HepG2 (cell line): ENCODE measurements around the gene TEKTIP1. TPM values are rescaled to one million over a fixed set of nuclear protein-coding genes. Genes with fewer than 3 reads are reported as not detected.
A peak's percentile ranks its signal among the peaks of the same experiment; 100 is the strongest.

Experiments
- EP300 ChIP-seq, 3 experiments: sonication (generic) in 1 of 3; formaldehyde crosslinking in 1 of 3; IDR thresholded peaks; 2 replicates each; pipeline versions ENCODE4 v1.5.1 to v1.6.1; 2011 to 2020; ENCODE audit warnings: low read depth in 2 of 3, low read length in 2 of 3, borderline replicate concordance in 1 of 3, improper control_type of control experiment in 1 of 3, mild to moderate bottlenecking in 1 of 3, missing genetic modification reagents in 1 of 3, moderate library complexity in 1 of 3
- ERF ChIP-seq: IDR thresholded peaks from 2 replicates; pipeline ENCODE4 v1.6.1; 2018; ENCODE audit warnings: missing biosample characterization, missing genetic modification reagents
- FOXA1 ChIP-seq, 2 experiments: fragments of 450-650 bp in 1 of 2; sonication (generic) in 1 of 2; formaldehyde crosslinking in 1 of 2; IDR thresholded peaks; 2 replicates each; pipeline versions ENCODE4 v1.4.0 to v1.6.1; 2016 to 2020; ENCODE audit warnings: missing genetic modification reagents in 1 of 2
- FOXO1 ChIP-seq: sonication (generic); formaldehyde crosslinking; IDR thresholded peaks from 2 replicates; pipeline ENCODE4 v1.4.0; 2020; ENCODE audit warnings: missing genetic modification reagents
- HDAC6 ChIP-seq: fragments of 200-600 bp; sonication (generic); IDR thresholded peaks from 2 replicates; pipeline ENCODE4 v1.7.0; 2017; ENCODE audit warnings: mild to moderate bottlenecking, antibody characterized with exemption, low read length, low read depth
- HNRNPK ChIP-seq: fragments of 200-400 bp; formaldehyde crosslinking; IDR thresholded peaks from 2 replicates; pipeline ENCODE4 v1.6.1; 2018; ENCODE audit warnings: low read length, low read depth, moderate library complexity, mild to moderate bottlenecking; ENCODE audit not compliant: poor library complexity, severe bottlenecking
- MAX ChIP-seq: IDR thresholded peaks from 2 replicates; pipeline ENCODE4 v1.6.1; 2012; ENCODE audit warnings: inconsistent platforms
- PRMT3 ChIP-seq: sonication (generic); formaldehyde crosslinking; IDR thresholded peaks from 2 replicates; pipeline ENCODE4 v1.8.1; 2022; ENCODE audit warnings: low read depth, mild to moderate bottlenecking, moderate library complexity, missing genetic modification reagents, borderline replicate concordance
- RAD21 ChIP-seq: fragments of 450-650 bp; formaldehyde crosslinking; IDR thresholded peaks from 2 replicates; pipeline ENCODE4 v1.5.0; 2020; ENCODE audit warnings: mild to moderate bottlenecking
- SCMH1 ChIP-seq: sonication (generic); formaldehyde crosslinking; IDR thresholded peaks from 2 replicates; pipeline ENCODE4 v1.9.0; 2021; ENCODE audit warnings: missing genetic modification reagents, mild to moderate bottlenecking, borderline replicate concordance
- SOX13 ChIP-seq, 3 experiments: fragments of 450-650 bp in 1 of 3; sonication (generic) in 1 of 3; formaldehyde crosslinking in 1 of 3; IDR thresholded peaks in 2 of 3; conservative IDR thresholded peaks in 1 of 3; 2 replicates each; pipeline versions ENCODE4 v1.5.0 to v1.6.1; 2016 to 2020; ENCODE audit warnings: antibody characterized with exemption in 1 of 3, mild to moderate bottlenecking in 1 of 3, missing compliant biosample characterization in 1 of 3, missing genetic modification reagents in 1 of 3, moderate library complexity in 1 of 3
- SP5 ChIP-seq: IDR thresholded peaks from 2 replicates; pipeline ENCODE4 v1.6.1; 2016; ENCODE audit warnings: low read depth, borderline replicate concordance
- TEAD2 ChIP-seq: sonication (generic); formaldehyde crosslinking; IDR thresholded peaks from 2 replicates; pipeline ENCODE4 v1.9.0; 2021; ENCODE audit warnings: missing genetic modification reagents
- TGIF2 ChIP-seq: IDR thresholded peaks from 2 replicates; pipeline ENCODE4 v1.6.1; 2016; ENCODE audit warnings: control low read depth, missing compliant biosample characterization
- YY1 ChIP-seq: IDR thresholded peaks from 2 replicates; pipeline ENCODE4 v1.6.1; 2011; ENCODE audit warnings: low read length, low read depth, moderate library complexity, mild to moderate bottlenecking; ENCODE audit not compliant: insufficient read depth, insufficient replicate concordance
- ZKSCAN8 ChIP-seq: IDR thresholded peaks from 2 replicates; pipeline ENCODE4 v1.6.1; 2016; ENCODE audit warnings: borderline replicate concordance, missing genetic modification reagents, missing compliant biosample characterization
- ZNF256 ChIP-seq: sonication (generic); formaldehyde crosslinking; conservative IDR thresholded peaks from 2 replicates; pipeline ENCODE4 v1.4.0; 2020; ENCODE audit warnings: missing genetic modification reagents
- ZNF576 ChIP-seq: sonication (generic); formaldehyde crosslinking; IDR thresholded peaks from 2 replicates; pipeline ENCODE4 v1.4.0; 2020; ENCODE audit warnings: mild to moderate bottlenecking, missing genetic modification reagents
- ZNF777 ChIP-seq: sonication (generic); formaldehyde crosslinking; IDR thresholded peaks from 2 replicates; pipeline ENCODE4 v1.4.0; 2020; ENCODE audit warnings: missing genetic modification reagents
- ZSCAN12 ChIP-seq: sonication (generic); formaldehyde crosslinking; IDR thresholded peaks from 2 replicates; pipeline ENCODE4 v1.9.0; 2021; ENCODE audit warnings: mild to moderate bottlenecking, missing genetic modification reagents
- polyA plus RNA-seq, 8 experiments: library from polyadenylated mRNA; depleted of rRNA in 3 of 8; stranded (reverse) in 7 of 8; unstranded in 1 of 8; fragments of >200 nt; fragmentation: Illumina TruSeq in 4 of 8; extraction: Trizol in 4 of 8; gene quantifications; 2 replicates each; pipeline versions ENCODE4 v1.2.1 to v1.2.3, GENCODE V29; 2011 to 2016; ENCODE audit warnings: low read depth in 4 of 8, missing spikeins in 1 of 8, mixed read lengths in 1 of 8; ENCODE audit not compliant: insufficient read depth in 1 of 8
- total RNA-seq, 5 experiments: library from RNA; depleted of rRNA; stranded (reverse); fragments of >200 nt; fragmentation: Illumina TruSeq; extraction: Trizol; gene quantifications; 2 replicates each; pipeline ENCODE4 v1.2.3, GENCODE V29; 2016; ENCODE audit warnings: low read depth in 1 of 5
- TF ChIP-seq, protein P1 (sequence below): IDR thresholded peaks from 2 replicates; pipeline ENCODE4 v1.6.1; 2016
- TF ChIP-seq, protein P2 (sequence below): sonication (generic); formaldehyde crosslinking; IDR thresholded peaks from 2 replicates; pipeline ENCODE4 v1.9.0; 2022; ENCODE audit warnings: missing genetic modification reagents, mild to moderate bottlenecking, borderline replicate concordance
- TF ChIP-seq, protein P3 (sequence below): sonication (generic); formaldehyde crosslinking; IDR thresholded peaks from 2 replicates; pipeline ENCODE4 v1.8.1; 2023; ENCODE audit warnings: missing genetic modification reagents, mild to moderate bottlenecking, borderline replicate concordance

TEKTIP1 gene
- total and polyA plus RNA-seq, 2 of the 13 experiments (the other 11 are each of a cell fraction or from before 2014, with no cell fraction given): not detected

GRCh38 chr19:3505598-3506383 is 33.2 kb upstream of the TEKTIP1 start, which contains the start of gene FZR1 (continued):
- TF ChIP-seq, protein P1, sequence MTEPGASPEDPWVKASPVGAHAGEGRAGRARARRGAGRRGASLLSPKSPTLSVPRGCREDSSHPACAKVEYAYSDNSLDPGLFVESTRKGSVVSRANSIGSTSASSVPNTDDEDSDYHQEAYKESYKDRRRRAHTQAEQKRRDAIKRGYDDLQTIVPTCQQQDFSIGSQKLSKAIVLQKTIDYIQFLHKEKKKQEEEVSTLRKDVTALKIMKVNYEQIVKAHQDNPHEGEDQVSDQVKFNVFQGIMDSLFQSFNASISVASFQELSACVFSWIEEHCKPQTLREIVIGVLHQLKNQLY (CRISPR knock-in tag): peak; percentile 60; the same call in 1 of the 2 replicates
- TF ChIP-seq HDAC6 (no peak), EP300 (IDR thresholded peaks at IDR 0.05; ENCODE audit: low read depth in 2 of 2, low read length in 2 of 2) (0 out of 4 replicates have a peak, but pooled peaks of 1 of the 2 experiments have one; percentile 39), EP300 (CRISPR knock-in tag; IDR thresholded peaks at IDR 0.05; ENCODE audit: borderline replicate concordance) (peak; percentile 19; the same call in 1 of the 2 replicates), RAD21 (no peak), ERF (CRISPR knock-in tag) (peak; percentile 71), ZSCAN12 (CRISPR knock-in tag) (peak; percentile 26; the same call in 1 of the 2 replicates), TEAD2 (CRISPR knock-in tag) (no peak), YY1 (peak; percentile 91), TGIF2 (CRISPR knock-in tag) (0 out of 2 replicates have a peak, but pooled peaks have one; percentile 33), SOX13 (IDR thresholded peaks at IDR 0.05) (no peak), SOX13 (CRISPR knock-in tag; conservative IDR thresholded peaks at IDR 0.05 in 1 of 2, IDR thresholded peaks at IDR 0.05 in 1 of 2) (no peak), SP5 (CRISPR knock-in tag) (peak; percentile 19; the same call in 1 of the 2 replicates), ZNF777 (CRISPR knock-in tag) (no peak), FOXO1 (peak; percentile 12; the same call in 1 of the 2 replicates), PRMT3 (CRISPR knock-in tag) (no peak), ZNF576 (CRISPR knock-in tag) (no peak), ZKSCAN8 (CRISPR knock-in tag) (no peak), MAX (peak; percentile 81), ZNF256 (CRISPR knock-in tag) (no peak), HNRNPK (no peak), SCMH1 (CRISPR knock-in tag) (no peak), FOXA1 (IDR thresholded peaks at IDR 0.05) (no peak), FOXA1 (CRISPR knock-in tag; IDR thresholded peaks at IDR 0.05) (peak; percentile 66)
- TF ChIP-seq, protein P2, sequence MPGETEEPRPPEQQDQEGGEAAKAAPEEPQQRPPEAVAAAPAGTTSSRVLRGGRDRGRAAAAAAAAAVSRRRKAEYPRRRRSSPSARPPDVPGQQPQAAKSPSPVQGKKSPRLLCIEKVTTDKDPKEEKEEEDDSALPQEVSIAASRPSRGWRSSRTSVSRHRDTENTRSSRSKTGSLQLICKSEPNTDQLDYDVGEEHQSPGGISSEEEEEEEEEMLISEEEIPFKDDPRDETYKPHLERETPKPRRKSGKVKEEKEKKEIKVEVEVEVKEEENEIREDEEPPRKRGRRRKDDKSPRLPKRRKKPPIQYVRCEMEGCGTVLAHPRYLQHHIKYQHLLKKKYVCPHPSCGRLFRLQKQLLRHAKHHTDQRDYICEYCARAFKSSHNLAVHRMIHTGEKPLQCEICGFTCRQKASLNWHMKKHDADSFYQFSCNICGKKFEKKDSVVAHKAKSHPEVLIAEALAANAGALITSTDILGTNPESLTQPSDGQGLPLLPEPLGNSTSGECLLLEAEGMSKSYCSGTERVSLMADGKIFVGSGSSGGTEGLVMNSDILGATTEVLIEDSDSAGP (CRISPR knock-in tag): peak; percentile 61; the same call in 1 of the 2 replicates
- TF ChIP-seq, protein P3, sequence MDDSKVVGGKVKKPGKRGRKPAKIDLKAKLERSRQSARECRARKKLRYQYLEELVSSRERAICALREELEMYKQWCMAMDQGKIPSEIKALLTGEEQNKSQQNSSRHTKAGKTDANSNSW (CRISPR knock-in tag): no peak
